ENCODE data around the gene TGFBR2.

The TGFBR2 gene

DNA sequence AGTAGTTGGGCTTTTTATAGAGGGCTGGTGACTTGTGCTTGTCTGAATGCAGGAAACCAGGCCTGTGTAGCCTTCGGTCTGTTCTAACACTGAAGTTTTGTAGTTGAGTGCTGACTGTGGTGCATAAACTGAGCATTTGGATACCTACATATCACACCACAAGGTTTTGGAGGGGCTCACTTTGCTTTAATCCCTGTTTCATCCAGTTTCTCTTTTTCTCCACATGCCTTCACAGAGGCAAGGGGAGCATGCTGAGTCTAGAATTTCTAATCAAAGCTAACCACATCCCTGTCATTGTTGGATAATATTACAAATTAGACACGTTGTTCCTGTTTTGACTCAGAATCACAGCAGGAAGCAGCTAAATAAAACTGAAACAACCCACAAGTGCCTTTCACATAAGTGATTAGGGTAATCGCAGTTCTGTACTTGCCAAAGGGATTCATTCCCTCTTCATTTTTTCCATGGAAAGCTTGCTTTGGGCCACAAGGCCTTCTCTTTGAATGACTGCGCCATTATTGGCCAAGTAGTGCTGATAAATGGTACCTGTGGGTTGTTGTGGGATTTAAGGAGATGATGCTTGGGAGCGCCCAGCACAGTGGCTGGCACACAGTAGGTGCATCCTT, 48.9 kb downstream of the TGFBR2 start:
- TF ChIP-seq, protein P1, sequence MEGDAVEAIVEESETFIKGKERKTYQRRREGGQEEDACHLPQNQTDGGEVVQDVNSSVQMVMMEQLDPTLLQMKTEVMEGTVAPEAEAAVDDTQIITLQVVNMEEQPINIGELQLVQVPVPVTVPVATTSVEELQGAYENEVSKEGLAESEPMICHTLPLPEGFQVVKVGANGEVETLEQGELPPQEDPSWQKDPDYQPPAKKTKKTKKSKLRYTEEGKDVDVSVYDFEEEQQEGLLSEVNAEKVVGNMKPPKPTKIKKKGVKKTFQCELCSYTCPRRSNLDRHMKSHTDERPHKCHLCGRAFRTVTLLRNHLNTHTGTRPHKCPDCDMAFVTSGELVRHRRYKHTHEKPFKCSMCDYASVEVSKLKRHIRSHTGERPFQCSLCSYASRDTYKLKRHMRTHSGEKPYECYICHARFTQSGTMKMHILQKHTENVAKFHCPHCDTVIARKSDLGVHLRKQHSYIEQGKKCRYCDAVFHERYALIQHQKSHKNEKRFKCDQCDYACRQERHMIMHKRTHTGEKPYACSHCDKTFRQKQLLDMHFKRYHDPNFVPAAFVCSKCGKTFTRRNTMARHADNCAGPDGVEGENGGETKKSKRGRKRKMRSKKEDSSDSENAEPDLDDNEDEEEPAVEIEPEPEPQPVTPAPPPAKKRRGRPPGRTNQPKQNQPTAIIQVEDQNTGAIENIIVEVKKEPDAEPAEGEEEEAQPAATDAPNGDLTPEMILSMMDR (IDR thresholded peaks at IDR 0.05; ENCODE audit: extremely low read depth, missing control alignments), result no peak
- DNase-seq (ENCODE audit: low spot score), result peak; percentile 25

DNA sequence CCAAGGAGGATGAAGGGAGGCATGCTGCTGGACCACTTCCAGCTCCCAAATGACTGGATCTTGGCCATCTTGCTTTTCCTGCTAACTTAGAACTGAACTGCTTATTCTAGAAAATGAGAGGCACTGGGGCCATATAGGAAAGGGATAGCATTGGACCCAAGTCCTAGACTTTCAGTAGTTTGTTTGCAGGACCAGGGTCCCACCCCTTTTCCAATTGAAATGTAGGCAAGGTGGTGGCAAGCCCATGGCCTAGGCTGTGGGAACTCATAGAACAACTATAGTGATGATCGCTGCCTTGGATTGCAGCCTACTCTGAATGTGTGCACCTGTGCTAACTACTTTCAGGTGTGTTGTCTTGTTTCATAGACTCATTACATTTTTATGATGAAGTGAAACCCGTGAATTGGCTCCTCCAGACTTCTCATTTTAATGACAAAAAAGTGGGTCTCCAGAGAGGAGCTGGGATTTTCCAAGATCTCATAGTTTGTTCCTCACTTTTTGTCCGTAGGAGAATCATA, 50.3 kb downstream of the TGFBR2 start:
- TF ChIP-seq, protein P1 (IDR thresholded peaks at IDR 0.05; ENCODE audit: extremely low read depth, missing control alignments), result no peak
- no peak for DNase-seq (ENCODE audit: low spot score)

GRCh38 chr3:30657914-30658313, 51.5 kb downstream of the TGFBR2 start:
- DNase-seq (ENCODE audit: low spot score), result no peak
- TF ChIP-seq, protein P1 (IDR thresholded peaks at IDR 0.05; ENCODE audit: extremely low read depth, missing control alignments), result no peak

DNA sequence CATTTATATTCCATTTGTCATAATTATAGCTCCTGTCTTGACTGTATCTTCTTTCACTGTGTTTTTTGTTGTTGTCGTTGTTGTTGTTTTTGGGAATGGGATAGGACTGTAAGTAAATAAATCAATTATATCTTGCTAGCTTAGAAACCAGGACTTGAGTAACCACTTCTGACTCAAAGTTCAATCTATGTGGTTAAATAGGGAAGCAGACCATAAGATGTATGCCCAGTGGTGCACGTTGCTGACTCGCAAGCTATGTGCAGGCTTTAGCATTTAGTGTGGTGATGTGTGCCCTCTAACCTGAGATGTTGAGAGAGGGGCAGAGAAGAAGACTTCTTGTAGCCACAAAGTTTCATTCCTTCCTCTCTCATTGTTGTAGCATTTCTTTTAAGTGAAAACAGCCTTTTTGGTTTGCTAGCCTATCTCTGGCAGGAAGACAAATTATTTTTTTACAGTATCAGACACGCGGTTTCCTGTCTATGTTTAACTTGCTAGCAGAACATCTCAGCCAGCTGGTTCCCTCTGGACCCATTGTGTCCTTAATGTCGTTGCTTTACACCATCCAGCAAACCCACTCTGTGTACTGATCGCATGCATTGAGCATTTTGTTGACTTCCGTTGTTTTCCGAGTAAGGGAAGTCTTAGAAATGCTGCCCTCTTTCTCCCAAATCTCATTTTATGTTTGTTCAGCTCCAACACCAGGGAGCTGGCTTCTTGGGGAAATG, 52.1 kb downstream of the TGFBR2 start:
- TF ChIP-seq, protein P1 (IDR thresholded peaks at IDR 0.05; ENCODE audit: extremely low read depth, missing control alignments), result no peak
- DNase-seq (ENCODE audit: low spot score), result peak; percentile 22

GRCh38 chr3:30659270-30660130, 53.1 kb downstream of the TGFBR2 start:
- DNase-seq (ENCODE audit: low spot score), result no peak
- TF ChIP-seq, protein P1 (IDR thresholded peaks at IDR 0.05; ENCODE audit: extremely low read depth, missing control alignments), result no peak

DNA sequence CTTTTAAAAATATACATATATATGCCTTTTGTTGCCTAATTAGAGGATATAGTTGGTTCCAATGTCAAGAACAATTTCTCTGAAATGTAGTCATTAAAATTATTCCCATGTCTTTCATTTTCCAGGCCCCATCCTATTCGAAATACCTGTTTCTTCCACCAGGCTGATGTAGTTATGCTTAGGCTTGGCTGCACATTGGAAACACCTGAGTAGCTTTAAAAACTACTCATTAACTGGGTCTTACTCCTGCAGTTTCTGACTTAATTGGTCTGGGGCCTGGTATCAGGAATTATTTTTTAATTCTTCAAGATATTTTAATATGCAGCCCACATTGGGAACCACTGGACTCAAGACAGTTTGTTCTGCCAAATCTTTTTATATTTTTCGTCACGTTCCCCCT, 53.7 kb downstream of the TGFBR2 start:
- TF ChIP-seq, protein P1 (IDR thresholded peaks at IDR 0.05; ENCODE audit: extremely low read depth, missing control alignments), result no peak
- no peak for DNase-seq (ENCODE audit: low spot score)
